ENCODE measurements around the gene UBE2F.
A peak's percentile ranks its signal among the peaks of the same experiment; 100 is the strongest.

UBE2F gene

GRCh38 chr2:237966565-237967462 is at the start of gene UBE2F:
Gene UBE2F, plus strand, starts transcription at chr2:237967014. Its CDS starts 6,094 bp downstream, at chr2:237973108.
- in situ Hi-C loops (cut with HindIII; ENCODE audit: low sequenced_read_pairs): no loop called here
- no peak for TF ChIP-seq CTCF (IDR thresholded peaks at IDR 0.05; ENCODE audit: low read depth, low read length, missing control alignments)
- peak within 1 kb of the TSS; percentile 73 for H3K4me3 ChIP-seq (ENCODE audit: low read depth, low read length)
- DNase-seq (ENCODE audit: low read depth): peak; percentile 91

GRCh38 chr2:237917696-237918374 is 49.0 kb upstream of the UBE2F start:
- in situ Hi-C loops (cut with HindIII; ENCODE audit: low sequenced_read_pairs): no loop called here
- TF ChIP-seq CTCF (IDR thresholded peaks at IDR 0.05; ENCODE audit: low read depth, low read length, missing control alignments): no peak
- no peak for DNase-seq (ENCODE audit: low read depth)
- H3K4me3 ChIP-seq (ENCODE audit: low read depth, low read length): no peak overlapping the region

- no peak overlapping the region for H3K4me3 ChIP-seq (ENCODE audit: low read depth, low read length)
- no peak for TF ChIP-seq CTCF (IDR thresholded peaks at IDR 0.05; ENCODE audit: low read depth, low read length, missing control alignments)
- no peak for DNase-seq (ENCODE audit: low read depth)
- in situ Hi-C loops (cut with HindIII; ENCODE audit: low sequenced_read_pairs): no loop called here
Observed at GRCh38 chr2:237919593-237919992, 47.2 kb upstream of the UBE2F start.

GRCh38 chr2:237920673-237921072 is 46.1 kb upstream of the UBE2F start:
- H3K4me3 ChIP-seq (ENCODE audit: low read depth, low read length): no peak overlapping the region
- DNase-seq (ENCODE audit: low read depth): no peak
- no peak for TF ChIP-seq CTCF (IDR thresholded peaks at IDR 0.05; ENCODE audit: low read depth, low read length, missing control alignments)
- in situ Hi-C loops (cut with HindIII; ENCODE audit: low sequenced_read_pairs): no loop called here

GRCh38 chr2:237921967-237922492 is 44.8 kb upstream of the UBE2F start:
- in situ Hi-C loops (cut with HindIII; ENCODE audit: low sequenced_read_pairs): no loop called here
- H3K4me3 ChIP-seq (ENCODE audit: low read depth, low read length): no peak overlapping the region
- DNase-seq (ENCODE audit: low read depth): no peak
- no peak for TF ChIP-seq CTCF (IDR thresholded peaks at IDR 0.05; ENCODE audit: low read depth, low read length, missing control alignments)

- no peak for DNase-seq (ENCODE audit: low read depth)
- TF ChIP-seq CTCF (IDR thresholded peaks at IDR 0.05; ENCODE audit: low read depth, low read length, missing control alignments): no peak
- H3K4me3 ChIP-seq (ENCODE audit: low read depth, low read length): no peak overlapping the region
- in situ Hi-C loops (cut with HindIII; ENCODE audit: low sequenced_read_pairs): no loop called here
Observed at GRCh38 chr2:237922641-237923361, 44.0 kb upstream of the UBE2F start.

Data from astrocyte of the cerebellum (primary cell).